DMS153 treated with DMSO at 0.1 percent for 48 hours (cell line): ENCODE results near the gene TTLL6.
"Not testable (repeated sequence)": the region's sequence is repeated elsewhere in the genome, so short reads cannot be mapped to it uniquely, and the experiment has no call there.

ENCODE experiments used
- DNase-seq: peaks from one replicate; lab custom pipeline; 2025; ENCODE audit not compliant: unreplicated experiment; lab: John Stamatoyannopoulos, UW

Gene TTLL6

DNA sequence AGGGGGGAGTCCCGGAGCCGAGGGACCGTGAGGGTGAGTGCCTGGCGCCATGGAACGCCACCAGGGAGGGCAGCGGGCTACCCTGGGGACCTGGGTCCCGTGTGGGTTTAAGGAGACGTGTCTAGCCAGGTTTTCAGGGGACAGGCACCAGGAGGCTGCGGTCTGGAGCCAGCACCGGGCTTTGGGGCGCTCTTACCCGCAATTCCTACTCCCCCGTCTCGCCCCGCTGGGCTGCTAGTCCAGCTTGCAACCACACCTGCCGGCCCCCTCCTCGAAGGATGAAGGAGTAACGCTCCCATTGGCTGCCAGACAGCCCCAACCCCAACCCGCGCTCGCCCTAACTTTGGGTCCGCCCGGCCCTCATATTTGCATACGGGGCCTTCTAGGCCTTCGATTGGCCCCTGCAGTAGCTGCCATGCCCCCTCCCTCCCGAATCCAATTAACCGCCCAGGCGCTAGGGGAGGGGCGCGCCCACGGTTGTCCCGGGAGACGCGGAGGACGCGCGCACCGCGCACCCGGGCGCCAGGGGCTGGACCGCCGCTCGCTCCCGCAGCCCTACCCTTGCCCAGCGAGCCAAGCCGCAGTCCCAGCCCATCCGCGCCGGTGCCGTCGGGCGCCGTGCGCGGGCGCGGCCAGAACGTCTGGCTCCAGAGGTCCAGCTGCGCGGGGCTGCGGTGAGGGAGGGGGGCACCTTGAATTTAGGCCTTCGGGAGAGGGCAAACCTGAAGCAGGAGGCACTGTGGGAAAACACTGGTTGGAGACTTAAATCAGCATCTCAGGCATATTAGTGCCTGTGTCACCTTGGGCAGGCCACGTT, at the start of gene TTLL6:
Gene TTLL6, minus strand, starts transcription at position 456 of the 817 bp plus-strand sequence. Its CDS starts 157 bp downstream, at position 299.
- DNase-seq, result peak; percentile 76

DNA sequence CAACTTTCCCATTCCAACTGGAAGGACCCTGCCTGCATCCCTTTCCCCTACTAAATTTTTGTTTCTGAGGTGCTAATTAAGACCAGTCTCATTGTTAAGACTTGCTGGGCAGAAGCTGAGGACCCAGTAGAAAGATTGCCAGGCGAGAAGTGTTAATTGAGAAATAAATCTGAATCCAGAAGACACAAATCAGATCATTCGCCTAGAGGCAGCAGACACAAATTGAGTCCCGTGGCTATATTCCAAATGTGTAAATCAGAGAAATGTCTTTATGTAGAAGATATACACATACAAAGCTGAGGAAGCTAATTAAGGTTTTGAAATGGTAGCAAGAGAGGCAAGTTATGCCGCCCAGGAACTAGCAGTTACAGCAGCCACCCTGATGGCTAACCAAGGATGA, 43.4 kb upstream of the TTLL6 start:
- no peak for DNase-seq

DNA sequence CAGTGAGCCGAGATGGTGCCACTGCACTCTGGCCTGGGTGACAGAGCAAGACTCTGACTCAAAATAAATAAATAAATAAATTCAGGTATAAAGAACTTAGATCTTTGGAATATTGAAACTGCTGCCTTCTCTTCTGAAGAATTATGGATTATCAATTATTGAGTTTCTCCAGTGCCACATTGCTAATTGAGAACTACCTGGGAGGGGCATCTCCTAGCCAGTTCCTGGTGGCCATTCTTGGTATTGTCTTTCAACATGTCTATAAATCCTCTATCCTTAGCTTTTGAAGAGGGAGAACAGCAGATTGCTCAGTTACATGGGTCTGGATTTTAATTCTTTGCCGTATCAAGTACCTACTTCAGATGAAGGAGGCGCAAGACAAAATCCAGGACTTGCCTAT, 43.0 kb upstream of the TTLL6 start:
- no peak for DNase-seq

DNA sequence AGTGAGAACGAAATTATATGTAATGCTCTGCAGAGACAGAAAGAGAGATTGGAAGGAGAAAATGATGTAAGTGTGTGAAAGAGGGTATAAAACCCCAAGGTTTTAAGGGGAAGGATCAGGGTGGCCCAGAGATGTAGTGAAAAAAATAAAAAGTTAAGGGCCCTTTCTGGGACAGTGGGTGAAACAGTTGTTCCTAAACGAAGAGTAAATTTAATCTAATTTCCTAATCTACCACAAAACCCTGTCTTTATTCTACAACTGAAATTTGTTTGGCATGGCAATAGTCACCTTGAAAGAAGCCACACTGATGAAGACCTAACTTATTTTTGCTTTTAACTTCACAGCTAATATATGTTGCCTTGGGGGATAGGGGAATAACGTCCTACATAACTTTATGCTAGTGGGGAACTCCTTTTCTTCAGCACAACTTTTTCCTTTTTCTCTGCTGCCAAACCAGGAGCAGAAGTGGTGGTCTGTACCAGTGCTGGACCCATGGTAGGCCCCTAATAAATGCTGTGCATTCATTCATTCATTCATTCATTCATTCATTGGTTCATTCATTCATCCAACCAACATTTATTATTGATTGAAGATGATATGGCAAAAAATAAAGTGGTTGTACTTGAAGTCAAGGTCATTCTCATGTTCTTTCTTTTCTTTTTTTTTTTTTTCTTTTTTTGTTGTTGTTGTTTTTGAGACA, 39.2 kb upstream of the TTLL6 start:
- DNase-seq, result no peak

DNA sequence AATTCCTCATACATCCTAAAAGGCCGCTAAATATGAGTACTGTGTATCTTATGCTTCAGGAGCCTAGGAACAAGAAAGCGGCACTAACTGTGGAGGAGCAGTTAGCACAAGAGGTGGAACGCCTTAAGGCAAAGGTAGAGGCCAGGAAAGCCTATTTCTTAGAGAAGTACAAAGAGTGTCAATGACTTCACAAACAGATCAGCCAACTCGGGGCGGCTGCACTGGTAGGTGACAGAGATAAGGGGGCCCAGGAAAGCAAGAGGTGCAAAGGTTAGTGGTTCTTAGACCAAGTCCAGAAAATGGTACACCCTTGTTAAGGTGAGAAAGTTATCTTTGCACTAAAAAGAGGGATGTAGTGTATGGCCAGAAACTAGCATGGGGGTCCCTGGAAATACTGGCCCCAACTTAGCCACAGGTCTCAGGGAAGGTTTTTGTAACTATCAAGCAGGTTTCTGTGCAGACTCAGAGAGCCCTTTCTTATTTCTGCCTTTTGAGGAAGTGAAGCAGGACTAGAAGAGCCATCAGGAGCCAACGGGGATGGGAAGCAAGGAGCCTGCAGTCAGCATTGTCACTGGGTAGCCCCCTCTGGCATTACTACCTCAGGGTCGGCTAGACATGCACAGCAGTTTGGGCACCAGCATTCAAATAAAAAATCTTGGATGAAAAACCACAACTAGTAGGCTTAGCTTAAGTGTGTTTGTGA, 37.9 kb upstream of the TTLL6 start:
- no peak for DNase-seq

DNA sequence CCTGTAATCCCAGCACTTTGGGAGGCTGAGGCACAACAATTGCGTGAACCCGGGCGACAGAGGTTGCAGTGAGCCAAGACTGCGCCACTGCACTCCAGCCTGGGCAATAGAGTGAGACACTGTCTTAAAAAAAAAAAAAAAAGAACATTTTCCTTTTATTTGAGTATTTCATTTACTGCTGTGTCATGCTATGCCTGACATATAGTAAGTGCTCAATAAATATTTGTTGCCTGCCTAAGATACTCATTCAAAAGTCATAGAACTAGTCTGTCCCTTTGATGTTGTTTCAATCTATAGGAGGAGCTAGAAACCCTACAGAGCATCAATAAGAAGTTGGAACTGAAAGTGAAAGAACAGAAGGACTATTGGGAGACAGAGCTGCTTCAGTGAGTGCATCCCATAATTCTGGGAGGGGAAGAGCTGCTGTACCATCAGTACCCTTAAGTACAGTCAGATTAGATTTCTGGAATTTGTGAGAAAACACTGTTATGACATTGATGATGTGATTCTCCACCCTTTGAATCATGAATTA, 33.8 kb upstream of the TTLL6 start:
- no peak for DNase-seq

DNA sequence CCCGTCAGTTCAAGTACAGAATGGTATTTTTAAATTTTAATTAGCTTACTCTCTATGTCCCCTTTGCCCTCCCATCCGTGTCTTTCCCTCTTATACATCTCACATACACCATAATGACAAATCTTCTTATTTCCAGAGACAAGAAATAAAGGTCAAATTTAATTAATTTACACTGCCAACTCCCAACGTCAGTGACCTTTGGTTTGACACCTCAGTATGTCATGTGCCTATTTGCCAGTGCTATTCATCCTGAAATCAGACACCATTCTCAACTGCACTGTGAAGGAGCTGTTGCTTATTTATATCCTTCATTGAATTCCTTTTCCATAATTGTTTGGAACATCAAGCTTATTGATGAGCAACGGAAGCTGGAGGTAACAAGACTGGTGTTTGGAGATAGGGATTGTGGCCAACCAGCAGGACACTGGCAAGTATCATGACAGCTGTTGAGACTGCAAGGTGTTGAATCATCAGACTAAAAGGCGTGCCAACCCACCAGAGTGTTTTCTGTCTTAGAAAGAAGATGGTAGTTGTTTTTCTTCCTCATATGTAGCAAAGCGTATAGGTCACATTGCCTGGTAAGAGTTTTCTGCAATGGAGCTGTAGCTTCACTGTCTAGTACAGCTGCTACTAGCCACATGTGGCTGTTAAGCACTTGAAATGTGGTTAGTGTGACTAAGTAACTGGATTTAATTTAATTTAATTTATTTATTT, 26.3 kb upstream of the TTLL6 start:
- DNase-seq, result no peak

DNA sequence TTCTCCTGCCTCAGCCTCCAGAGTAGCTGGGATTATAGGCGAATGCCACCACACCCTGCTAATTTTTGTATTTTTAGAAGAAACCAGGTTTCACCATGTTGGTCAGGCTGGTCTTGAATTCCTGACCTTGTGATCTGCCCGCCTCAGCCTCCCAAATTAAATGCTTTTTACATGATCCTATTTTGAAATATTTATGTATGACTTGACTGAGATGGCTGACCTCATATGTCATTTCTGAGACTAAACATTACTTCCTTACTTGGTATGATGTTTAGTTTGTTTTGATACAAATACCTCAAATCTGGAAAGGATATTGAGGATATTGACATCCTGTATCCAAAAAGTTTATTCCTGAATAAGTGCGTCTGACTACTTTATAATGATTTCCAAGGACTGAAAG, 25.7 kb upstream of the TTLL6 start:
- DNase-seq, result no peak

DNA sequence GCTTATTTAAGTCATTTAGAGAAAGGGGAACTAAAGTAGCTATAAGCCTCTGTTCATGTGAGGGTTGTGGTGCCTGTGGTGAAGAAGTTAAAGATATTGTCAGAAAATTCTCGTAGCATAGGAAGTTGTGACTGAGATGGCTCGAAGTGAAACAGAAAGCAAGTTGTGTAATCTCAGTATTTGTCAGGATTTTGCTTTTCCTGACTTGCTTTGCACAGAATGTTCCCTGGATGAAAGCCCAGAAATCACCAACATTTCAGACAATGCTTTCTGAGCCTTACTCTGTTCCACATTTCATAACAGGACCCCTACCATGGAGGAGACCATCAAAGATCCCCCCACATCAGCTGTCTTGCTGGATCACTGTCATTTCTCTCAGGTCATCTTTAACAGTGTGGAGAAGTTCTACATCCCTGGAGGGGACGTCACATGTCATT, 24.4 kb upstream of the TTLL6 start:
- DNase-seq, result no peak

DNA sequence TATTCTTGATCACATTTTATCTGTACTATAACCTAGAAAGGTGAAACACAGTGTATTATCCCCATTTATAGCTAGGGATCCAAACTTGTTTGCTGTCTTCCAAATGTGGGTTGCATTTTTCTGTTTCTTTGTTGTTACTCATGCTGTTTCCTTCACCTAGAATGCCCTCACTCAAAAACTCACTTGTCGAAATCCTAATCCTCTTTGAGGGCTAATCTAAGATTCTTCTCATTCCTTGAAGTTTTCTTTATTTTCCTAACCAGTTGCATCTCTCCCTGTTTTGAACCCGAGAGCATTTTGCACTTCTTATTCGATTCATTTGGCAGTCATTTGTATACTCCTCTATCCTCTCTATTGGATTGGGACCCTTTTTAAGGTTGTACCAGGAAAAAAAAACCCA, 23.4 kb upstream of the TTLL6 start:
- no peak for DNase-seq

DNA sequence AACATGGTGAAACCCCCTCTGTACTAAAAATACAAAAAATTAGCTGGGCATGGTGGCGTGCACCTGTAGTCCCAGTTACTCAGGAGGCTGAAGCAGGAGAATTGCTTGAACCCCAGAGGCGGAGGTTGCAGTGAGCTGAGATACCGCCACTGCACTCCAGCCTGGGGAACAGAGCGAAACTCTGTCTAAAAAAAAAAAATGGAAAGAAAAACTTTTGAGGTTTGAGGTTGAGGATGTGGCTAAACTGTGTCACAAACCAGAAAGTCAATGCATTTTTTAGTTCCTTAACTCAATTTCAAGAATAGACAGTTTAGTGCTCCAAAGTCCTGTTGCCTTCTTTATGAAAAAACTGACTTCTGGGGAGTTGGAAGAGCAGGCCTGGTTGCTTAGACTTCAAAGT, 20.4 kb upstream of the TTLL6 start:
- DNase-seq, result not testable (repeated sequence)

DNA sequence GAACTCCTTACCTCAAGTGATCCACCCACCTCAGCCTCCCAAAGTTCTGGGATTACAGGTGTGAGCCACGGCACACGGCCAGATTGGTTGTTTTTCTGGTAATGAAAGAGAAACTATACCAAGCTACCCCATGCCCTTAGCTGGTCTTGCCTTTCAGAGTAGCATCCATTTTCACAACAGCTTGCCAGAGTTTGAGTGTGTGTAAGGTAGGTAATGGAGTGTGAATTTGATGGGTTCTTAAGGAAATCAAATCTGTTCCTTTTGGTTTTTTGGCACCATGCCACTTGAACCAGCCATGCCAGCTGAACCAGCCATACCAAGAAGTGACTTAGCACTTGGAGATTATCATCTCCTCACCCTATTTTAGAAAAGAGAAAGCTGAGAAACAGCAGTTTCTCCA, 18.9 kb upstream of the TTLL6 start:
- no peak for DNase-seq

DNA sequence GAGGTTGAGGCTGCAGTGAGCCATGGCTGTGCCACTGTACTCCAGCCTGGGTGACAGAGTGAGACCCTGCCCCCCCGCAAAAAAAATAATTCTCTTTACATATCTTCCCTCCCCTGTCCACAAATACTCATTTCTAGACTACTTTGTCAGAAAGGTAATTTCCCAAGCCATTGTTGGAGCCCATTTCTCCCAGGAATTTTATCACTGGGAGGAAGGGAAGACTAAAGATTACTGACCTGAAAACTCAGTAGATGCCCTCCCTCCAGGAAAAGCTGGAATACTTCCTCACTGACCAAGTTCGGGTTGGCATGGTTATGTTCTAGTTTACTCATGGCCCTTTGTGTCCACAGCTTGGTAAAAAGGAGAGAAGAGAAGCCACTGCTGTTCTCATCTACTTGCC, 17.9 kb upstream of the TTLL6 start:
- DNase-seq, result no peak

DNA sequence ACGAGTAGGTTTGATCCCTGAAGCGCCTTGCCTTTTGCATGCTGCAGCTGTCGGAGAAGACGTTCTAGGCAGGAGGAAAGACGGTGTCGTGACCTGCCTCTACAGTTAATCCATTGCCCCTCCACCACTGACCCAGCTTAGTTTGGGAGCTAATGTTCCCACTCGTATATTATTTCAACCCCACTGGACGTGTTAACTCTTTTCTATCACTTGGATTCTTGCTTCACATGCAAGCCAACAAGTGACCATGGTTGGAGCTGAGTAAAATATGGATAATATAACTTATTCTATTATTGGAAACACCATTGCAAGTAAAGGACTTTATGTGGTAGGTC, 14.5 kb upstream of the TTLL6 start:
- no peak for DNase-seq

DNA sequence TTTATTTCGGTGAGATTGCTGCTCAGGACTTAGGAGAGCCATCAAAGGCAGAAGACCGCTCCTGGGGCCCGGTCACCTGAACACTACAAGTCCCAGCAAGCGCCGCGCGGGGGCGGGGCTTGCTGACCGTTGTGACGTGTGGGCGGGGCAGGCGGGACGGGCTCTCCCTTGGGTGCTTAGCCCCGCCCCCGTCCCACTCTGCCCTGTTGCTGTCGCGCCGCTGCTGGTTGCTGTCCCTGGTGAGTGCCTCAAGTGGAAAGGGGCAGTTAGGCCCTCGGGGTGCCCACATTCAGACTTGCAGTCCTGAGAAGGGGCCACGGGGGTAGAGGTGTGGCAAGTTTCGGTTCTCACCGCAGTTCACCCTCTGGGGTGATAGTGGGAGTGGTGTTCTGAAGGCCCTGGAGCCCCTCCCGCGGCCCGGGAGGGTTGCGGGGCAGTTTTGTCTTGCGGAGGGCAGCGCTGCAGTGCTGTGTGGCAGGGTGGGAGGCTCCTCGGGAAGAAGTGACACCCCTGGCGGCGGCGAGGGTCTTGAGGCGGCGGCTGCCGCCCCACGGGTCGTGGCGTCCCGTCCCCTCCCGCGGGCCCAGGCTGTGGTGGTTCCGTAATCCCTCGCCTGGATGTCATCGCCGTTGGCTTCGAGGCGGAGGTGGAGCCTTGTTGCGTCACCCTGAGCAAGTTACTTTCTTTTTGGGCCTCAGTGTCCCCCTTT, 14.0 kb upstream of the TTLL6 start, which contains the start of gene CALCOCO2:
Gene CALCOCO2, plus strand, starts transcription at position 196 of the 709 bp plus-strand sequence. CDS start 10,673 bp downstream, outside the sequence.
- DNase-seq, result peak; percentile 77

DNA sequence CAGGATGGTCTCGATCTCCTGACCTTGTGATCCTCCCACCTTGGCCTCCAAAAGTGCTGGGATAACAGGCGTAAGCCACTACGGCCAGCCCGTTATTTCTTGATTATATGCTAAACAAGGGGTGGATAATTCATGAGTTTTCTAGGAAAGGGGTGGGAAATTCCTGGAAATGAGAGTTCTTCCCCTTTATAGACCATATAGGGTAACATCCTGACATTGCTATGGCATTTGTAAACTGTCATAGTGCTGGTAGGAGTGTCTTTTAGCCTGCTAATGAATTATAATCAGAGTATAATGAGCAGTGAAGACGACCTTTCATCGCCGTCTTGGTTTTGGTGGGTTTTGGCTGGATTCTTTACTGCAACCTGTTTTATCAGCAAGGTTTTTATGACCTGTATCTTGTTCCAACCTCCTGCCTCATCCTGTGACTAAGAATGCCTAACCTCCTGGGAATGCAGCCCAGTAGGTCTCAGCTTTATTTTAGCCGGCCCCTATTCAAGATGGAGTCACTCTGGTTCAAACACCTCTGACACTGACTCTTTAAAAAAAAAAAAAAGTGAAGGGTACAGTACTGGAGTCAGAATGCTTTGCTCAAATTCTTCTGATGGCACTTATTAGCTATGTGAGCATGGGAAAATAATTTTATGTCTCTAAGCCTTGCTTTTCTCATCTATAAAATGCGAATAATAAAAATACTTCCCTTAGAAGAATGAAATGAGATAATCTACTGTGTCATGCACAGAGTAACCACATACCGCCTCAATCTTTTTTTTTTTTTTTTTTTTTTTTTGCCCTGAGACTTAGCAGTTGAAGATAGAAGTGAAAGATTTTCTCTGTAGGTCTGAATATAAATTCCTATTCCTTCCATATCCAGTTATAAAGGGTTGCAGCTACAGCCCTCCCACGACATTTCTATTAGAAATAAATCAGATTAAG, 8.7 kb upstream of the TTLL6 start:
- DNase-seq, result no peak

DNA sequence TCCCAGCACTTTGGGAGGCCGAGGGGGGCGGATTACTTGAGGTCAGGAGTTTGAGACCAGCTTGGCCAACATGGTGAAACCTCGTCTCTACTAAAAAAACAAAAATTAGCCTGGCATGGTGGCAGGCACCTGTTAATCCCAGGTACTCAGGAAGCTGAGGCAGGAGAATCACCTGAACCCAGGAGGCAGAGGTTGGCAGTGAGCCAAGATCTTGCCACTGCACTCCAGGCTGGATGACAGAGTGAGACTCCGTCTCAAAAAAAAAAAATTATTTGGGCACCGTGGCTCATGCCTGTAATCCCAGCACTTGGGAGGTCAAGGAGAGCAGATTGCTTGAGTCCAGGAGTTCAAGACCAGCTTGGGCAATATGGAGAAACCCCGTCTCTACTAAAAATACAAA, 3.9 kb upstream of the TTLL6 start:
- DNase-seq, result peak; percentile 11

DNA sequence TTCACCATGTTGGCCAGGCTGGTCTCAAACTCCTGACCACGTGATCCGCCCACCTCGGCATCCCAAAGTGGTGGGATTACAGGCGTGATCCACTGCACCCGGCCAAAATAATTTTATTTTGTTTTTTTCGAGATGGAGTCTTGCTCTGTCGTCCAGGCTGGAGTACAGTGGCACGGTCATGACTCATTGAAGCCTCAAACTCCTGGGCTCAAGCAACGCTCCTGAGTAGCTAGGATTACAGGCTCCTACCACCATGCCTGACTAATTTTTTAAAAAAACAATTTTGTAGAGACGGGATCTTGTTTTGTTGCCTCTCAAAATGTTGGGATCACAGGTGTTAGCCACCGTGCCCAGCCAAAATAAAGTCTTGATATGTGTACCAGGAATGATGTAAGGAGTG, 2.4 kb upstream of the TTLL6 start:
- DNase-seq, result no peak

DNA sequence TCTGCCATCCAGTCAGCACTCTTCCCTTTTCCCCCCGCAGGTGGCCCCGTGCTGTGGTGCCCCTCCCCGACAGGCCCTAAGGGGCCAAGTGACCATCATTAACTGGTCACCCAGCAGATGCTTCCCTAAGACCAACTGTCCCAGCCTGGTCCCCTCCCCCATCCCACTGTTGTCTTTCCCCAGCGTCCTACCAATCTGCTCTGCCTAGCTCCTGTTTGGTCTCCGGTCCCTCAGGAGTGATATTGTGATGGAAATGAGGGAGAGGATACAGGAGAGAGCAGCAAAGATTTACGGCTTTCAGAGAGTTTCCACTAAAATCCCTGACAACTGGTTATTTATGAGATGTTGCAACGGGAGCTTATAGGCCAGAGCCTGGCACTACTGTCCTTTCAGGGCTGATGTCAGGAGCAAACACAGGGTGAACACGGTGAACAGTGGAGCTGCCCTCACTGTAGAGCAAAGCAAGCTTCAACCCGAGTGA, 1.4 kb upstream of the TTLL6 start:
- no peak for DNase-seq
